GM10266 (cell line): ENCODE measurements around the gene SOCS2.
A peak's percentile ranks its signal among the peaks of the same experiment; 100 is the strongest.

Source experiments
- DNase-seq: peaks from one replicate; pipeline ENCODE4 v3.0.0; 2012; ENCODE audit errors: extremely low spot score
- CTCF ChIP-seq: IDR thresholded peaks from 2 replicates; pipeline ENCODE4 v1.5.1; 2012; ENCODE audit warnings: mild to moderate bottlenecking, low read depth; ENCODE audit not compliant: control insufficient read depth, insufficient read depth; ENCODE audit errors: missing control alignments

SOCS2 gene

GRCh38 chr12:93573552-93574223, 1.2 kb downstream of the SOCS2 start:
- DNase-seq: peak; percentile 28
- TF ChIP-seq CTCF: no peak

GRCh38 chr12:93577222-93577621, 4.7 kb downstream of the SOCS2 start:
- no peak for TF ChIP-seq CTCF
- DNase-seq: no peak

- TF ChIP-seq CTCF: no peak
- no peak for DNase-seq
Observed at GRCh38 chr12:93578221-93578620, 5.7 kb downstream of the SOCS2 start.

GRCh38 chr12:93580682-93581081, 8.2 kb downstream of the SOCS2 start:
- no peak for DNase-seq
- TF ChIP-seq CTCF: no peak

- DNase-seq: no peak
- no peak for TF ChIP-seq CTCF
Observed at GRCh38 chr12:93581370-93581769, 8.9 kb downstream of the SOCS2 start.

- DNase-seq: no peak
- no peak for TF ChIP-seq CTCF
Observed at GRCh38 chr12:93582351-93582750, 9.9 kb downstream of the SOCS2 start.

DNA sequence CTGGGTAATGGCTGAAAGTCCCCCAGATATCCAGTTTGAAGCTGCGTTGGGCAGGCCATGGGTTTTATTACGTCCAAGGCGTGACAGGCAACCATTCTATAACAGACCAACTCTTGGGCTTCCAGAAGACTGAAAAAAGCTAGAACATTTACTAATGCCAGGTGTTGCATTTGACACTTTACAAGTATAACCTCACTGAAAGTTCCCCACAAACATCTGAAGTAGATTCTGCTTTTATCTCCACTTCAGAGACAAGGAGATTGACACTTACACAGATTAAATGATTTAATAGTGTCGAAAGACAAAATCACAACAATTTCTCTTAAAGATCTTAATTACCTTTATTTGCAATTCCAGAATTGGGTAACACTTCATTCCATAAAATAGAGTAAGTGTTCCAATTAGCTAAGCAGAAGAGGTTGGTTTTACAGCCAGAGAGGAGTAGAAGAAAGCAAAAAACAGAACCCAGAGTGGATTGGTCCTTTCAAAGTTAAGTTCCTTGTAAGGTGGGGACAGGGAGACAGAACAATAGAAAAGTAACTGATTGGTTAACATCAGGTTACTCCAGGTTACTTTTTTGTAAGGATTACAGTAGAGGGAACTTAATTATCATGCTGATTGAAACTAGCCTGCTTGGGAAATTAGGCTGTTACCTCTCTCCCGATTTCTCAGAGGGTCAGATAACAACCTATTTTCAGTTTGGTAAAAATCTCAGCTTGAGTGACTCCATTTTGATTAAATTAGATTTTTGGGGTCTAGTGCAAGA, 11.3 kb downstream of the SOCS2 start:
- DNase-seq: no peak
- TF ChIP-seq CTCF: no peak
